OCI-LY7 (cell line): Measurements from ENCODE around the gene POSTN. TPM values are rescaled to one million over a fixed set of nuclear protein-coding genes. Genes with fewer than 3 reads are reported as not detected.

ENCODE experiments used
- BruUV-seq: library from RNA; stranded (reverse); fragments of 400-500 nt; replicated peaks from 2 replicates; lab custom pipeline; 2021; lab: Mats Ljungman, UMichigan
- CTCF ChIA-PET: fragments of 300-600 bp; sonication (Branson Sonifier 250); formaldehyde crosslinking; loops from one replicate; lab custom pipeline; 2022; ENCODE audit warnings: antibody characterized with exemption; ENCODE audit not compliant: unreplicated experiment; lab: Charles Lee
- POLR2A ChIA-PET: fragments of 300-600 bp; sonication (Branson Sonifier 250); formaldehyde crosslinking; loops from one replicate; lab custom pipeline; 2022; ENCODE audit warnings: antibody characterized with exemption; lab: Charles Lee
- DNase-seq: peaks from one replicate; pipeline ENCODE4 v3.0.0-alpha.2; 2015; ENCODE audit warnings: low spot score
- H2AFZ ChIP-seq: fragments of 200-600 bp; sonication (generic), shearing (Covaris generic); 2 replicates; pipeline ENCODE4 v1.6.1; 2014; ENCODE audit warnings: mild to moderate bottlenecking, antibody characterized with exemption, low read length, moderate library complexity
- H3K27ac ChIP-seq: fragments of 200-600 bp; sonication (generic); 2 replicates; pipeline ENCODE4 v1.5.1; 2014; ENCODE audit warnings: mixed run types, low read depth, mild to moderate bottlenecking, moderate library complexity, low read length, inconsistent platforms; ENCODE audit not compliant: poor library complexity, severe bottlenecking
- H3K36me3 ChIP-seq: fragments of 200-600 bp; sonication (generic); 2 replicates; pipeline ENCODE4 v1.6.1; 2014; ENCODE audit warnings: mild to moderate bottlenecking, antibody characterized with exemption, low read length, moderate library complexity, mixed read lengths; ENCODE audit not compliant: insufficient read depth
- H3K4me1 ChIP-seq: fragments of 200-600 bp; sonication (generic); 2 replicates; pipeline ENCODE4 v1.5.1; 2014; ENCODE audit warnings: mild to moderate bottlenecking, low read length; ENCODE audit not compliant: insufficient read depth, poor library complexity, severe bottlenecking
- H3K4me2 ChIP-seq: fragments of 200-600 bp; sonication (generic); 2 replicates; pipeline ENCODE4 v1.6.1; 2014; ENCODE audit warnings: mild to moderate bottlenecking, low read length
- H3K4me3 ChIP-seq: fragments of 200-600 bp; sonication (generic); 2 replicates; pipeline ENCODE4 v1.5.1; 2014; ENCODE audit warnings: mild to moderate bottlenecking, low read depth, low read length; ENCODE audit not compliant: poor library complexity, severe bottlenecking
- H3K79me2 ChIP-seq: fragments of 200-600 bp; sonication (generic); 2 replicates; pipeline ENCODE4 v1.6.1; 2016; ENCODE audit warnings: low read depth, mild to moderate bottlenecking, low read length, moderate library complexity, mixed read lengths; ENCODE audit not compliant: insufficient read depth
- H3K9me2 ChIP-seq: fragments of 200-600 bp; sonication (generic); 2 replicates; pipeline ENCODE4 v1.6.1; 2016; ENCODE audit warnings: mild to moderate bottlenecking, low read length, mixed read lengths; ENCODE audit not compliant: insufficient read depth
- H3K9me3 ChIP-seq: fragments of 200-600 bp; sonication (generic); 2 replicates; pipeline ENCODE4 v1.6.1; 2014; ENCODE audit warnings: mild to moderate bottlenecking, mixed run types, low read length, mixed read lengths
- H4K20me1 ChIP-seq: fragments of 200-600 bp; sonication (generic); 2 replicates; pipeline ENCODE4 v1.6.1; 2014; ENCODE audit warnings: mild to moderate bottlenecking, antibody characterized with exemption, low read length, moderate library complexity, mixed read lengths; ENCODE audit not compliant: insufficient read depth
- EZH2phosphoT487 ChIP-seq: fragments of 200-600 bp; sonication (generic); IDR thresholded peaks from 2 replicates; pipeline ENCODE4 v1.6.1; 2018; ENCODE audit warnings: low read depth, borderline replicate concordance, mild to moderate bottlenecking, mixed run types, antibody characterized with exemption, low read length, moderate library complexity, mixed read lengths
- intact Hi-C: fragments of 100-400 bp; cut with micrococcal nuclease; formaldehyde crosslinking; loops from one replicate; pipeline ENCODE4 v1.10.0; 2022; ENCODE audit not compliant: unreplicated experiment
- total RNA-seq, 2 experiments: library from RNA; depleted of rRNA in 1 of 2; stranded (reverse); fragments of >200 nt in 1 of 2; shearing (Covaris generic) in 1 of 2; gene quantifications; 2 replicates each; pipeline ENCODE4 v1.2.3, GENCODE V29; 2014 to 2022
- TF ChIP-seq, protein P1 (sequence below): fragments of 200-600 bp; sonication (generic); conservative IDR thresholded peaks from 2 replicates; pipeline ENCODE4 v1.5.1; 2014; ENCODE audit warnings: mild to moderate bottlenecking, antibody characterized with exemption, low read length, moderate library complexity, mixed read lengths

Gene POSTN
- total RNA-seq, 2 experiments from 2014 or later, result not detected

DNA sequence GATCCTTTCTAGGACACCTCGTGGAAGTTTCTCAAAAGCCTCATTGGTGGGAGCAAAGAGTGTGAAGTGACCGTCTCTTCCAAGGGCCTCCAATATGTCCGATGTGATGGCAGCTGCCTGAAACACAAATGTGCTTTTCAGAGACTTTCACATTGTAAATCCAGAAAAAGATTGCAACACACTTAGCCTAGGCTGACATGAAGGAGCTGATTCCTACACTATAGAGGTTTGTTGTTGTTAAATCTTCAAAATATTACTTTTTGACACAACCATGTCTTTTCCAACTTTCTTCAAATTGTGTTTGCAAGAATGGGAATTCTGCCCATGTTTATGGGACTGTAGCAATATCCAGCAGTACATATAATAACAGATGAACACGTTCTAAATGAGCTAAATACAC is 12.4 kb downstream of the POSTN start:
- ChIA-PET POLR2A (interaction anchor here (0.6 kb wide), 1 partner anchor 304 kb away, joined by 3 read pairs; no protein-coding TSS in a partner anchor), CTCF (no interaction called here)
- Histone ChIP-seq H3K79me2 (no peaks in the 10 kb centered on the region), H3K4me2 (no peak overlapping the region), H3K27ac (no peak overlapping the region), H2AFZ (no peak overlapping the region), H4K20me1 (no peaks in the 10 kb centered on the region), H3K9me3 (no peaks in the 10 kb centered on the region), H3K9me2 (no peaks in the 10 kb centered on the region), H3K4me3 (no peak overlapping the region), H3K36me3 (no peaks in the 10 kb centered on the region), H3K4me1 (no peaks in the 10 kb centered on the region)
- intact Hi-C loops, result no loop called here
- no TSS peak for BruUV-seq
- TF ChIP-seq EZH2phosphoT487, result no peak
- TF ChIP-seq, protein P1, sequence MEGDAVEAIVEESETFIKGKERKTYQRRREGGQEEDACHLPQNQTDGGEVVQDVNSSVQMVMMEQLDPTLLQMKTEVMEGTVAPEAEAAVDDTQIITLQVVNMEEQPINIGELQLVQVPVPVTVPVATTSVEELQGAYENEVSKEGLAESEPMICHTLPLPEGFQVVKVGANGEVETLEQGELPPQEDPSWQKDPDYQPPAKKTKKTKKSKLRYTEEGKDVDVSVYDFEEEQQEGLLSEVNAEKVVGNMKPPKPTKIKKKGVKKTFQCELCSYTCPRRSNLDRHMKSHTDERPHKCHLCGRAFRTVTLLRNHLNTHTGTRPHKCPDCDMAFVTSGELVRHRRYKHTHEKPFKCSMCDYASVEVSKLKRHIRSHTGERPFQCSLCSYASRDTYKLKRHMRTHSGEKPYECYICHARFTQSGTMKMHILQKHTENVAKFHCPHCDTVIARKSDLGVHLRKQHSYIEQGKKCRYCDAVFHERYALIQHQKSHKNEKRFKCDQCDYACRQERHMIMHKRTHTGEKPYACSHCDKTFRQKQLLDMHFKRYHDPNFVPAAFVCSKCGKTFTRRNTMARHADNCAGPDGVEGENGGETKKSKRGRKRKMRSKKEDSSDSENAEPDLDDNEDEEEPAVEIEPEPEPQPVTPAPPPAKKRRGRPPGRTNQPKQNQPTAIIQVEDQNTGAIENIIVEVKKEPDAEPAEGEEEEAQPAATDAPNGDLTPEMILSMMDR, result no peak
- no peak for DNase-seq

DNA sequence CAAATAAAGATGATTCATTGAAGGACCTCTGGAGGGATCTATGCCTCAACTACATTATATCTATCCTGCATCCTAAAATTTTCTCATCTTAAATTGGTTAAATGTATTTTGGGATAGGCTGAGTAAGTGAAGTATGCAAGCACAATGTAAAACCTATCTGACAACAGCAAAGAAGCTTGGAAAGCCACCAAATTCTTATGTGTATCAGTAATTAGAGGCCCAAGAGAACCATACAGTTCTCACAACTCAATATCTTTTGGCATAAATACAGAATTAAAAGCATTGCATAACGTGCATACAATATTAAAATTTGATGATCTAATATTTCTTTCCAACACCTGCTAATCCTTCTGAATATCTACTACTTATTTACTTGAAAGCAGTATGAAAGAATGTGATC is 13.0 kb downstream of the POSTN start:
- H3K4me3 ChIP-seq, result no peak overlapping the region

DNA sequence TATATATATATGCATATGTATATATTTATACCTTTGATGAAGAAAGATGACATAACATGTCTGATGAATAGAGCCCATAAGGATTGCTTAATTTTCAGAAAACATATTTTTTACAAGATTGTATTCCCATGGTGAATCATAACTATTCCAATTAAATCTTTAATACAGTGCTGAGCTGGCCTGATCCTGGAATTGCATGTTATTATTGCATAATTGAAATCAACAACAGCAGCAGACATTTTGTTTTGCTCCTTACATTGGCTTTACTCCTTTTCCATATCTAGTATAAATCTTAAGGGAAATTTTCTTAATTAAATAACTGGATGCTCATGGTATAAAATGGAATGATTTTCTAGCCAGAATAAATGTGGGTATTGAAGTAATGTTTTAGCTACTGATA is 22.0 kb downstream of the POSTN start:
- Histone ChIP-seq H3K79me2 (no peaks in the 10 kb centered on the region), H2AFZ (no peak overlapping the region), H3K9me3 (no peaks in the 10 kb centered on the region), H3K4me3 (no peak overlapping the region), H4K20me1 (no peaks in the 10 kb centered on the region), H3K4me1 (no peaks in the 10 kb centered on the region), H3K27ac (no peak overlapping the region), H3K9me2 (no peaks in the 10 kb centered on the region), H3K36me3 (no peaks in the 10 kb centered on the region), H3K4me2 (no peak overlapping the region)
- no peak for DNase-seq
- no TSS peak for BruUV-seq
- POLR2A ChIA-PET, result no interaction called here
- TF ChIP-seq EZH2phosphoT487, result no peak
- CTCF ChIA-PET, result no interaction called here
- intact Hi-C loops, result no loop called here

More for the DNA sequence above, 13.0 kb downstream of the POSTN start:
- no peaks in the 10 kb centered on the region for H3K9me2 ChIP-seq
- CTCF ChIA-PET, result no interaction called here
- no peaks in the 10 kb centered on the region for H3K4me1 ChIP-seq
- H3K9me3 ChIP-seq, result no peaks in the 10 kb centered on the region
- no peaks in the 10 kb centered on the region for H3K79me2 ChIP-seq
- TF ChIP-seq, protein P1, result no peak
- no peak for TF ChIP-seq EZH2phosphoT487
- H3K36me3 ChIP-seq, result no peaks in the 10 kb centered on the region
- POLR2A ChIA-PET, result interaction anchor here (0.6 to 1.6 kb wide), 2 partner anchors 8 to 25 kb away, joined by 4 to 5 read pairs; no protein-coding TSS in a partner anchor
- no TSS peak for BruUV-seq
- no peak overlapping the region for H3K4me2 ChIP-seq
- intact Hi-C loops, result no loop called here
- no peak overlapping the region for H2AFZ ChIP-seq
- no peak for DNase-seq
- H3K27ac ChIP-seq, result no peak overlapping the region
- H4K20me1 ChIP-seq, result no peaks in the 10 kb centered on the region
